NCI-H2171 (cell line): ENCODE measurements around the gene MOG.

ENCODE experiments used
- DNase-seq: peaks from one replicate; lab custom pipeline; 2025; lab: John Stamatoyannopoulos, UW

The MOG gene

DNA sequence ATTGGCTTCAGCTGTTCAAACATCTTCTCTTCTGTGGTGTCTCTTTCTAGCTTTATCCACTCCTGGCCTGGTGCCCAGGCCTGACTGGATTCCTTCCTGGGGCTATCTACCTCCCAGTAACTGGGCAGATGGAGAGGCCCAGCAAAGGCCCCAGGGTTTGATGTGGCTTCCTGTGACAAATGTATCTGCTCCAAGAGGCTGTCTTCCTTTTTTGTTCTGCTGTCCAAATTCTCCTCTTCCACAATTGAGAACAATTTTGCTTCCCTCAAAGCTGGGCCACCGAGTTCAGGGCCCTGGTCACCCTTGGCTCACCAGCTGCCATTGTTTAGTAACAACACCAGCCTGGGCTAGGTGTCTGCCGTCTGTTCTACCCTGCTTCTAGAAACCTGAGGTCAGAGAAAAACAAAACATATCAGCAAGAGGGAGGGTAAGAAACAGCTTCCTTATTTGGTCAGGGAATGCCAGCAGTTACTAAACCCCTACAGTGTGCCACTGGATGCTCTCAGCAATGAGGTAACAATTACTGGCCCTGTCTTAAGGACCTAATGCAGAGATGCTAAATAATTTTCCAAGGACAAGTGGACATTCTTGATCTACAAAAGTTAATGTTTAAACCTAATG lies 20.2 kb downstream of the MOG start:
- DNase-seq, result no peak

- no peak for DNase-seq
Measured at GRCh38 chr6:29678114-29678513, 21.2 kb downstream of the MOG start.

DNA sequence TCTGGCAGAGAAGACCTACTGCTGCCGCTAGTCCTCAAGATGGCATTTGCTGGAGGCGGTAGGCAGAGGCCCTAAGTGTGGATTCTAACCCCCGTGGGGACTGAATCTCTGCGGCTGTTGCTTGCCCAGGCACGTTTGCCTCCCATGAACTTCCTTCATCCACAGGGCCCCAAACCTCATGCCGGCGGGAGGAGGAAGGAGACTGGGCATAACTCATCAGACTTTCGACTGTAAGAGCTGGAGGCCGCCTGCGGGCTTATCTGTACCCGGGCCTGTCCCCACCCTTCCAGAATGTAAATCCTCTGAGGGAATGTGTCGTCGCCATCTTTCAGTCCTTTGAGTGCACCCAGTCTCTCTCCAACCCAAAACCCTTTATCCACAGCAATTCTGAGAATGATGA lies 23.1 kb downstream of the MOG start:
- DNase-seq, result no peak

- no peak for DNase-seq
Measured at GRCh38 chr6:29680416-29680815, 23.5 kb downstream of the MOG start.

GRCh38 chr6:29680904-29681303 lies 24.0 kb downstream of the MOG start, which contains the start of gene ZFP57:
Gene ZFP57 (minus strand): TSS chr6:29681152. CDS start chr6:29677003, 4,149 bp downstream.
- no peak for DNase-seq

DNA sequence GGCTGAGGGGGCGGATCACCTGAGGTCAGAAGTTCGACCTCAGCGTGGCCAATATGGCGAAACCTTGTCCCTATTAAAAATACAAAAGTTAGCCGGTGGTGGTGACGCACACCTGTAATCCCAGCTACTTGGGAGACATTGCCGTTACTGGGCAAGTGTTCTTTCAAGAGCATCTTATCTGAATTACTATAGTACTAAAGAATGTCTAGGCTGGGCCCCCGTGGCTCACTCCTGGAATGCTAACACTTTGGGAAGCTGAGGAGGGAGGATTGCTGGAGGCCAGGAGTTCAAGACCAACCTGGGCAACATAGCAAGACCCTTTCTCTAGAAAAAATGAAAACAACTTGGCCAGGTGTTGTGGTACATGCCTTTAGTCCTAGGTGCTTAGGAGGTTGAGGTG lies 24.9 kb downstream of the MOG start:
- DNase-seq, result no peak

- no peak for DNase-seq
Measured at GRCh38 chr6:29685718-29686326, 28.9 kb downstream of the MOG start.

DNA sequence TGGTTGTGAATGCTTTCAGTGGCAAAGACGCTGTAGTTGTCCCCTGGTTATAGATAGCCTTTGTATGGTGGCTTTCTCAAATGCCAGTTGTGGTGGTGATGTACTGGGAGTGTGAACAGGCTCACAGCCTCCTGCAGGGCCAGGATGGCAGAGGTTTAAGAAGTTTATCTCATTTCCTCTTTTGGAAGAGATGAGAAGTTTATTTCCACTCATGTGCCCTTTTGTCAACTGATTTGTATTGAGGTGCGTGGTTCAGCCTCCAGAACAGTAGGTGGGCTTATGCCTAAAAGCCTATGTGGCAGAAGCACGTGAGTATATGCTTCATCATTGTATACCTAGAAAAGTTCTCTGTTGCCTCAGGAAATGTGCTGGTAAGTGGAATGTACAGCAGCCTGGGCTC lies 37.7 kb downstream of the MOG start:
- DNase-seq, result no peak

DNA sequence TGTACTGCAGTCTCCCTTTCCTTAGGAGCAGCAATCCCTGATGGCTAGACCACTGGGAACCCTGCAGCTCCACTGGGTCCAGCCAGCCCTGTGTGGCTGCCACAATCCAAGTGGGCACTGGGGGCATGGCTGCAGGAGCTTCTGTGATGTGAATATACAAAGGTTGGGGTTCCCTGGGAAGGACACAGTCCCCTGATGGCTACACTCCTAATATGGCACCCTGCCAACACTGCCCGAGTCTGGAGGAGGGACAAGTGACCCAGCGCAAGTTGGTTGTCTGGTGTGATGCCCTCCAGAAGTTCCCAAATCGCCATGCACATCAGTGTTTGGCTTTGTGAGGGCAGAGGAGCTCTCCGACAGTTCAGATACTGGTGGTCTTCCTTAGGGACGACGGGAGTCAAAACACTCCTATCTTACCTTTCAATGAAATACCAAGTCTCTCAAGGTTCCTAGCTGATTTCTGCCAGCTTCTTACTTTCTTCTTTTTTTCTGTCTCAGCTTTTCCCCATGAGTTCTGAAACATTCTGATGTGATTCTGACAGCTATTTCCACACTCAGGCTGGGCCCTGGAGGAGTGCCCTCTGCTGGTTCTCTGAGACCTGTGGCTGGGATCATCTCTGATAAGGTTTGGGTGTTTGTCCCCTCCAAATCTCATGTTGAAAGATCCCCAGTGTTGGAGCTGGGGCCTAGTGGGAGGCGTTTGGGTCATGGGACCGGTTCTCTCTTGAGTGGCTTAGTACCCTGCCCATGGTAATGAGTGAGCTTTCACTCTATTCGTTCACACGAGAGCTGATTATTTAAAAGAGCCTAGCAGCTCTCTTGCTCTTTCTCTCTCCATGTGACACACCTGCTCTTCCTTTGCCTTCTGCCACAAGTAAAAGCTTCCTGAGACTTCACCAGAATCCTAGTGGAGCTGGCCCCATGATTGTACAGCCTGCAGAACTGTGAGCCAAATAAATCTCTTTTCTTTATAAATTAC lies 39.5 kb downstream of the MOG start:
- no peak for DNase-seq

DNA sequence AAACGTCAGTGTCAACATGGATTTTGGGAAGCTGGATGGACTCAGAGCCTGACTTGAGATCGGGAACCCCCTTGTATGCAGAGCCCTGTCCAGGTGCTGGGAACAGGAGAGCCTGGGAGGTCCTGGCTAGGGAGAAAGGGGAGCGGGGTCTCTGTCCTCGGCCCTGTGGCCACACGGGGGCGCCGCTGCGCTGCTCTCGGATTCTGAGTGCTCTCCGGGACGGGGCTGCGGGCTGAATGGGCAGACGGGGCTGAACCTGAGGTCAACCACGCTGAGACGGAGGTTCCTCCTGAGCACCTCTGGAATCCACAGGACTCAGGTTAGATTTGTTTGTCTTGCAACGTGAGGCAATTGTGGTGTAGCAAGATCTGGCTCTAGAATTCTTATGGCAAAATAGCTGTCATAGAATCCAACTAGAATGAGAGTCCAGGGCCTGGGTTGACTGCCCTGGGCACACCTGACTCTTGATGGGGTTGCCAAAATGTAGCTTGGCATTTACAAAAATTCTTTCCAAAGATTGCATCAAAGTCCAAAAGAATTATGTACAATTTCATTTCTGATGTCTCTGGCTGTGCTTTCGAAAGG lies 45.7 kb downstream of the MOG start:
- DNase-seq, result no peak

DNA sequence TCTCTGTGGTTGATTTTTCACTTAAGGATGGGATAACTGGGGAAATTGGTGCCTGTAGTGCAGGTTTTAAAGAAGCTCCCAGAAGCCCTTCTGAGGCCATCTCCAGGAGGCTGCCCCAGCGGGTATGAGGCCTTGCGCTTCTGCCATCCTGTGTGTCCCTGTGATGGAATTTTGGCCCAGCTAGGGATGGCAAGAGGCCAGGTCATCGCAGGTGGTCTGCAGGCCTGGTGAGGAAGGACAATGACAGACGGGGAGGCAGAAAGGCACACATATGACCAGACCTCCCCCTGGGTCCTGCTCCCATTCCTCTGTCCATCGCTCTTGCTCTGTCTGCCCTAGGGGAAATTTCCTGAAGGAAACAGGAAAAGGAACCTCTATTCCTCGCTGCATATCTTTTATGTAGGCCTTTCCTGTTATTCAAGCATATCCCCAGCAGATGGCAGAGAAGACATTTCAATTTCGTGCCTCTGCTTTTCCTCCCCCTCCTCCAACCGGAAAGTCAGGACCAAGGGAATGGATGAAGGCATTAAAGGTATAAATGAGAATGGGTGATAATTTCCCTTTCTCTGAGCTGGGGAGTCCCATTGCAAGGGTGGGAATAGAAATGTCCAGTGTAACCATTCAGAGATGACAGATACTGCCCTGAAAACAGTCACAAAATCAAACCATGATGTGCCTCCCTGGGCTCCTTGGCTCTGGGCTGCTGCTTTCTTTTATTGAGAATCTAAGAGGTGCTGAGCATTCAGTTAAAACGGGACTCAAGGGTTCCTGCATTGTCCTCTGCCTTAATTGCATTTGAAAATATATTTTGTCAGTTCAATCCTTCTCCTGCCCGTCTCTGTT lies 48.7 kb downstream of the MOG start:
- no peak for DNase-seq

- DNase-seq, result no peak
Measured at GRCh38 chr6:29708432-29709179, 51.7 kb downstream of the MOG start.

DNA sequence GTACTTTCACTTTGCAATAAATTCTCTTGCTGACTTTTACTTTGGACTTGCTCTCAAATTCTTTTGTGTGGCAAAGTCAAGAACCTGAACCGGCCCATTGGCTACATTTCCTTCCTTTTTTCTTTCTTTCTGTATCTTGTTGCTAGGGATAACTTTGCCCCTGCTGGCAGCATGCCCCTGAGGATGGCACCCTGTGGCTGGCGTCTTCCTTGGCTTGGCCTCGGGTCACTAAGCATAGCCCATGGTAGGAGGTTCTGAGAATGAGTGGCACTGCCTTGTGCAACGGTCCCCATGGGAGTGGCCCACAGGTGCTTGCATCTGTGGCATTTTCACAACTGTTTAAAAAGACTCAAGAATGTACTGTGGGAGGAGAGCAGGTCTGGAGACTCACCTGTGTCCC lies 52.3 kb downstream of the MOG start:
- DNase-seq, result no peak

GRCh38 chr6:29710281-29710941 lies 53.5 kb downstream of the MOG start:
- no peak for DNase-seq

DNA sequence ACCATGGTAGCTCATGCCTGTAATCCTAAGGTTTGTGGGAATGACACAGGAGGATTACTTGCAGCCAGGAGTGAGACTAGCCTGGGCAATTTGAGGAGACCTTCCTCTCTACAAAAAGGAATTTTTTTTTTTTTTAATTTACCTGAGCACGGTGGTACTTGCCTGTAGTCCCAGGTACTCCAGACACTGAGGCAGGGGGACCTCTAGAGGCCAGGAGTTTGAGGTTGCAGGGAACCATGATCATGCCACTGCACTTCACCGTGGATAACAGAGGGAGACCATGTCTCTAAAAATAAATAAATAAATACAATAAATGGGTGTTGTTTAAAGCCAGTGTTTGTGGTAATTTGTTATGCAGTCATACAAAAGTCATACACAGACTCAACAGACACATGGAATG lies 64.0 kb downstream of the MOG start:
- DNase-seq, result no peak
